ENCODE data around the gene PRSS22. TPM values are rescaled to one million over a fixed set of nuclear protein-coding genes. Genes with fewer than 3 reads are reported as not detected.

The PRSS22 gene
- polyA plus RNA-seq, 12 donors, result 0.13 to 2.1 (median 1.3) TPM; not detected in 8

DNA sequence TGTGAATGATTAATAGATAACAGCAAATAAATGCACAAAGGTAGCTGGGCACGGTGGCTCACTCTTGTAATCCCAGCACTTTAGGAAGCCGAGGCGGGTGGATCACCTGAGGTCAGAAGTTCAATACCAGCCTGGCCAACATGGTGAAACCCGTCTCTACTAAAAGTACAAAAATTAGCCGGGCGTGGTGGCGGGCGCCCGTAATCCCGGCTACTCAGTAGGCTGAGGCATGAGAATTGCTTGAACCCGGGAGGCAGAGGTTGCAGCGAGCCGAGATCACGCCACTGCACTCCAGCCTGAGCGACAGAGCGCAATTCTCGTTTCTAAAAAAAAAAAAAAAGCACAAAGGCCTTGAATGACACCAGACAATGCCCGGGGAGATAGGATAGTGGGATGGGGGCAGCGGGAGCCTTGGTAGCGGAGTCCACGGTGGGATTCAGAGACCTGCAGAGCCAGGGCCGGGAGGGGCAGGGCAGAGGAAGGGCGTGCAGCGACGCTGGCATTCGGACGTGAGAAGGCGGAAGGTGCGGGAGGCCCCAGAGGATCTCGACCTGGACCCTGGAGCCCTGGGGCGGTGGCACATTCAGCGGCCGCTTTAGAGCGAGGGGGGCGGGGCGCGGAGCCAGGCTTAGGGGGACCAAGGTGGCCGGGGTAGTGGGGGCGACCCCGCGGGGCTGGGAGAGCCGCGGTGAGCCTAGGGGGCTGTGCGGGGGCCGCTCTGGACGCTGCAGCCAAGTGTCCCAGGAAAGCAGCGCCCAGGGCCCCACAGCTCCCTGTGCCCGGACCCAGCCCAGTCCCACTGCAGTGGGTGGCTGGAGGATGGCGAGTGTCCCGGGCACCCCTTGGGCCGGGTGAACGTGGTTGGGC, 24.0 kb upstream of the PRSS22 start:
- no peak for DNase-seq

DNA sequence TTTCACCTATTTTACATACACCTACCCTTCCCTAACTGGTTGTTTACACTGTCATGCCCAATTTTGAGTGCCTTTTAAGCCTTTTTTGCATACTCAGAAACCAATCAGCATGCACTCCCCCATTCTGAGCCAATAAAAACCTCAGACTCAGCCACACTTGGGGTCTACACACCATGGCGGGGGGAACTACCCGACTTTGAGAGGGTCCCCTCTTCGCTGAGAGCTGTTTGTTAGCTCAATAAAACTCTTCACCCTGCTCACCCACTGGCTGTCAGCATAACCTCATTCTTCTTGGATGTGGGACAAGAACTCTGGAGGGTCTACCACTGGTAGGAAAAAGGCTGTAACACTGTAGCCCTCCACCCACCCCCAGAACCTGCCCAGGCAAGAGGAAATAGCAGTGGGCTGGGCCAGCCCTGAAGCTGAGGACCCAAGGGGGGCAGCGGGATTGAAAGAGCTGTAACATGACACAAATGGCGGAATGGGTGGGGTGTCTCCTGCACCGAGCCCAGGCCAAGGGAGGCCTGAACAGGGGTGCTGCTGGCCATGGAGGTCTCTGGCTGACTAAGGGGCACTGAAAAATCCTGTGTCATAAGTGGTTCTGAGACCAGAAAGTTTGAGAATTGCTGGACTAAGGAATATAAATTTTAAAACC, 22.0 kb upstream of the PRSS22 start:
- DNase-seq, result no peak

DNA sequence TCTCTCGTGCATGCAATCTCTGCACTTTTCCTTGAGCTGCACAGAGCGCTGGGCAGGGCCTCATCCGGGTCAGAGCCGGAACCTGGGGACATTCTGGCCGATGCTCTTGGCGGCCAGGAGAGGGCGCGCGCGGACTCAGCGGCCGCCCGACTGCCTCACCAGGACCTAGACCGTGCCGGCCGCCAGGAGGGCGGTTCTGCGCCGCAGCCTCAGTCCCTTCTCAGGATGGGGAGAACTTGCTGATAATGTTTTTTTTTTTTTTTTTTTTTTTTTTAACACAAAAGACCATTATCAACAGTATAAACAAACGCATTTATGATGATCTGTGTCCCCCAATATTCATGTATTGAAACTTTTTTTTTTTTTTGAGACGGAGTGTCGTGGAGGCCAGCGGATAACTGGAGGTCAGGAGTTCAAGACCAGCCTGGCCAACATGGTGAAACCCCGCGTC, 17.0 kb upstream of the PRSS22 start:
- peak; percentile 79 for DNase-seq

GRCh38 chr16:2874032-2874911, 16.3 kb upstream of the PRSS22 start:
- no peak for DNase-seq

GRCh38 chr16:2871926-2872325, 14.0 kb upstream of the PRSS22 start:
- DNase-seq, result no peak

DNA sequence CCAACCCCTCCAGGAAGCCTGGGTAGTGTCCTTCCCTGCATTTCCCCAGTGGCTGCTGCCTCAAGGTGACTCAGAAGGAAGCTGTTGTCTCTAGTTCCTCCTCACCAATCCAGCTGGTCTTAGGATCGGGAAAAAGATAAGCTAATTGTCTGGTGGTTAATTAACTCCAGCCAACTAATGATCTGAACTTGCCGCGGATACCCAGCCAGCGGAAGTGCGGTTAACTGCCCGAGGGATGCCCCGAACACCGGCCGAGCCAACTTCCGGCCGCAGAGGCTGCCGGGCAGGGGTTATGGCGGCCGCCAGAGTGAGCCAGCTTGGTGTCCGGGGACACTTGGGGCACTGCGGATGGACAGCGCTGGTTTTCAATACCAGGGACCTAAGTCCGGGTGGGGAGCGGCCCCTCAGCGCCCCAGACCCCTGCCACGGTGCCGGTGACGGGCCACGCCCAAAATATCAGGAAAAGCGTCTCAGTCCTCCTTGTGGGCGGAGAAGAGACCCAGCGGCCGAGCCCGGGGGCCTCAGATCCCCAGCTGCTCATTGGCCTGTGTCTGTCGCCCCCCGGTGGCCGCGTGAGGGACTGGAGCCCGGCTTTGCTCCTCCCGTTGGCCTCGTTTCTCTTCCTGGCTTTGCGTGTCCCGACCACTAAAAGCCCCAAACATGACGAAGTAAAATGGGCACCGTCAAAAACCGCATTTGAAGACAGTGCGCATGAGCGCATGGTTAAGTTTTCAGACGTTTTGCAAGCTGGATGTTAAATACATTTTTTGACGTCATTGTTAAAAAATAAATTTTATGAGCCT, 10.2 kb upstream of the PRSS22 start:
- peak; percentile 92 for DNase-seq

- DNase-seq, result no peak
Observed at GRCh38 chr16:2867661-2867986, 9.7 kb upstream of the PRSS22 start.

DNA sequence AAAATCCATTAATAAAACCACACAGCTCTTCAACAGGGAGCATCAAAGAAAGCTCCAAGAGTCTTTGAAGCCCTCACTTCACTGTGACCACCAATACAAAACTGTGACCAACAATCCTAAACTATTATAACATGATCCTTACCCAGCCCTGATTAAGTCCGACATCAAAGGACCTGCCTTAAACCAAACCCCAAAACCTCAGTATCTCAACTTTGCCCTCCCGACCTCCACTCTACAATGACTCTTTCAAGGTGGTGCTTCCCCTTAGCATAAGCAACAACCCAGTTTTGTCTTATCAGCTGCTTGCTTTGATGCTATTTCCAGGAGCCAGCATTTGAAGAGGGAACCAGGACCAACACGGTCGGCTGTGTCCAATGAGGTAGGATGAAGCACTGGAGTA, 8.5 kb upstream of the PRSS22 start:
- no peak for DNase-seq

DNA sequence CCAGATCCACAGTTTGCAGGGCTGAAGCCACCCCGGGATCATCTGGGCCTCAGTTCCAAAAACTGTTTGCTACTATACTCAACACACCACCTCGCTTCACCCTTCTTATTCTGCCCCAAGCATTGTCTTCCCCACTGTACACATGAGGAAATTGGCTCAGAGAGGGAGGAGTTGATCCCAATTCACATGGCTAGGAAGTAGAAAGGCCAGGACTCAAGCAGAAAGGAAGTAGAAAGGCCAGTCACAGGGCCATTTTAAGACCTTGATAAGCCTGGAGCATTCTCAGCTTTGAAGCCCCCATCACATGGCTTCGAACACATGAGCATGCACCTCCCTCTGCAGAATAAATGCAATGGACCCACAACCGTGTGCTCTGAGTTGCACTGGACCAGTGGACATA, 7.7 kb upstream of the PRSS22 start:
- no peak for DNase-seq

DNA sequence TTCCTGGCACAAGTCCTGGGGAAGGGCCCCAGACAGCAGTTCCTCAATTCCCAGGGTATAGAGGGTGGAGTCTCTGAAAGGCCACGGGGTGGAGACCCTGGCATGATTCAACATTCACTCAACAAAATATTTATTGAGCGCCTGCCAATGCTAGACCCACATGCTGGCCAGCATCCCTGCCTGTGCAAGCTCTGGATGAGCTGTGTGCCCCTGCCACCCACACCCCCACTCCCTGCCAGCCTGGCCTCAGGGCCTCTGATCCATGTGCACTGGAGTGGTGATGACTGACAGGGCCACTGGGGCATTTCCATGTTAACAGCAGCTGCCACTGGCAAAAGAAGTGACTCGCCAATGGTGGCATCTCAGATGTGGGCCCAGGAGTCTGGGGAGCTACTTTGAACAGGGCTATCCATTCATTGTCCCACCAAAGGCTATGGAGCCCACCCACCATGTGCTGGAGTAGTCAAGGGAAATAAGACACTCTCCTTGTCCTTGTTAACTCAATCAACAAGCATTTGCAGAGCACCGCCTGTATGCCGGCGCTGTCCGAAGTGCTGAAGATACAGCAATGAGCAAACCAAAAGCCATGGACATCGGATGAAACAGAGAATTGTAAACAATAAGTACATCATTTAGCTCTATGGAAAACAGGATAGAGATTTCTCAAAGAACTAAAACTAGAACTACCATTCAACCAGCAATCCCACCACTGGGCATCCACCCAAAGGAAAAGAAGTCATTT, 3.0 kb upstream of the PRSS22 start:
- DNase-seq, result no peak

GRCh38 chr16:2859686-2860265, 1.8 kb upstream of the PRSS22 start:
- no peak for DNase-seq

DNA sequence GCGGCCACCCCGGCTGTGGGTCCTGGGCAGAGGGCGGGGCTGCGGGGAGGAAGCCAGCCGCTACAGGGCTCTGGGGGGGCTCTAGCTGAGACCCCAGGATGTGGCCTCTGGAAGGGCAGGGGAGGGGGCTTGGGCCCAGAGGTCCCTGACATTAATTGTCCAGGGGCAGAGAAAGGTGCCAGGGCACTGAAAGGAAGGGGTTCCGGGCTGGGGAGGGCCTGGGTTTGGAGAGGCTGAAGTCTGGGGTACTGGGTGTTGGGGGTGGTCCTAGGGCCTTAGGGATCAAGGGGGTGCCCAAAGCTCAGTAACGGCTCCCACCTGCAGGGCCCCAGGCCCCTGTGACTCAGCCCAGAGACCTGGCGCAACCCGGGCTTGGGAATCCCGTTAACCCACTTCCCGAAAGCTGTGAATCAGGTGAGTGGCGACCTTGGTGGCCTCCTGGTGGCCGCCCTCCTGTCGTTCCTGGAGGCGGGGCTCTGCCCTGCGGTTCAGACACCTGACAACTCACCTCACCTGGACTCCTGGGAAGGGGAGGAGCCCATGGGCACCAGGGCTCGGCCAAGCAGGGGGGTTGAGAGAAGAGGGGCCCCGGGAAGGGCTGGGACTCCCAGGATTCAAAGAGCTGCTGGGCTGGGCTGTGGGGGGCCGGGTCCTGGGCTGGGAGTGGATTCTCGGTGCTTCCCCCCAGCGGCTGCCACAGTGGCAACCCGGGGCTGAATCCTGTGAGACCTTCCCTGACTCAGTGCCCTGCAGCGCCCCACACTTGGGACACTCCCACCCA, 465 bp upstream of the PRSS22 start:
- DNase-seq, result no peak

- DNase-seq, result no peak
Observed at GRCh38 chr16:2856686-2857450, 1.1 kb downstream of the PRSS22 start.

GRCh38 chr16:2856061-2856670, 1.8 kb downstream of the PRSS22 start:
- DNase-seq, result no peak

DNA sequence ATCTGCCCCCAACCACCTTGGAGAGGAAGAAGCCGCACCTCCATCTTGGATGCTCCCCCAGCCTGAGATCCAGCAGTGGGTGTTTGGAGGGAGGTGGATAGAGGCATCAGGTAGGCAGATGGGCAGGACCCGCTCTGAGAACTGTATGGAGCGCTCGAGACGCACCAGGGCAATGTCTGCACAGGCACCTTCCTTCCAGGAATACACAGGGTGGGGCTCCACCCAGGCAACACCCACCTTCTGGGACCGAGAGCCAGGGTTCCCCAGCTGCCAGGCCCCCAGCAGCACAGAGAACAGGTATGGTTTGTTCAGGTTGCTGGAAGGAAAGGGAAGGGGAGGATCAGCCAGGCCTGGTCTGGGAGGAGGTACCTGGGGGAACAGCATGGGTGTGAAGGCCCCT, 2.4 kb downstream of the PRSS22 start:
- DNase-seq, result no peak

DNA sequence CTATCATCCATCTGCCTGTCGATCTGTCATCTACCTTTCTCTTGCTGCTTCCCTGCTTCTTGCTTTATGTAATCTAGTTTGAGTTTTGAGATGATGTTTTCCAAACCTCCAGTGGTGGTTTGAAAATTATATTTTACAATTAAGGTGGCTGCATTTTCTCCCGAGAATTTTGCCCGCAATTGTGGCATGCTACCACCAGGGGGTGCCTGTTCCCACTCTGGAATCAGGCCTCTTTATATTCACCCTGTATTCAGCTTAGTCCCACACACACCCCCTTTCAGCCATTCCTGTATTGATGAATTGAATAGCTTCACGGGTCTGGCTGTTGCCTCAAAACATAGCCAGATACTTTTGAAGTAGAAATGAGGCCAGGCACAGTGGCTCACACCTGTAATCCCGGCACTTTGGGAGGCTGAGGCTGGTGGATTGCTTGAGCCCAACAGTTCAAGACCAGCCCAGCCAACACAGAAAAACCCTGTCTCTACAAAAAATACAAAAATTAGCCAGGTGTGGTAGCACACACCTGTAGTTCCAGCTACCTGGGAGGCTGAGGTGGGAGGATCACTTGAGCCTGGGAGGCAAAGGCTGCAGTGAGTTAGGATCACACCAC, 3.2 kb downstream of the PRSS22 start:
- no peak for DNase-seq

DNA sequence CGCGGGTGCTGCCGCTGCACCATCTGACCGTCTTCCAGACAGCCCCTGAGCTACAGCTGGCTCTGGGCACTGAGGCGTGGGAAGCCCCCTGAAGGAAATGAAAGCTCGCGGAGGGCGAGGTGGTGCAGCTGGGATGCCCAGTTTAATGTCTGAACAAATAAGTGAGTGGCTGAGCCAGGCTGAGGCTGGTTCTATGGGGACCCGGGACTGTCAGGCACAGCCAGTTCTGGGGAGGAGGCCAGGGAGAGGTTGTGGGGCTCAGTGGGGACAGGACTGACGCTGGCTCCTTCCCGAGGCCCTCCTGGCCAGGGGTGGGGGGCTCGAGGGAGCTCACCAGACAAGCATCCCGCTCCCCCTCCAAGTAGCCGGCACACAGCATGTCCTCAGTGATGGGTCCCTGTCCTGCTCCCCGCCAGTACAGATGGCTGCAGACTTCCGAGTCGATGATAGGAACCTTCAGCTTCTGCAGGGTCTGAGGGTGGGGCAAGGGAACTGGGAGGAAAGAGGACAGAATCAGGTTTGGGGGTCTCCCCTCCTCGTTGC, 4.4 kb downstream of the PRSS22 start:
- DNase-seq, result no peak

All from muscle of arm (tissue), 12 donors.